ENCODE data around the gene EP300.
"Not testable (repeated sequence)": the region's sequence is repeated elsewhere in the genome, so short reads cannot be mapped to it uniquely, and the experiment has no call there.

Gene EP300

DNA sequence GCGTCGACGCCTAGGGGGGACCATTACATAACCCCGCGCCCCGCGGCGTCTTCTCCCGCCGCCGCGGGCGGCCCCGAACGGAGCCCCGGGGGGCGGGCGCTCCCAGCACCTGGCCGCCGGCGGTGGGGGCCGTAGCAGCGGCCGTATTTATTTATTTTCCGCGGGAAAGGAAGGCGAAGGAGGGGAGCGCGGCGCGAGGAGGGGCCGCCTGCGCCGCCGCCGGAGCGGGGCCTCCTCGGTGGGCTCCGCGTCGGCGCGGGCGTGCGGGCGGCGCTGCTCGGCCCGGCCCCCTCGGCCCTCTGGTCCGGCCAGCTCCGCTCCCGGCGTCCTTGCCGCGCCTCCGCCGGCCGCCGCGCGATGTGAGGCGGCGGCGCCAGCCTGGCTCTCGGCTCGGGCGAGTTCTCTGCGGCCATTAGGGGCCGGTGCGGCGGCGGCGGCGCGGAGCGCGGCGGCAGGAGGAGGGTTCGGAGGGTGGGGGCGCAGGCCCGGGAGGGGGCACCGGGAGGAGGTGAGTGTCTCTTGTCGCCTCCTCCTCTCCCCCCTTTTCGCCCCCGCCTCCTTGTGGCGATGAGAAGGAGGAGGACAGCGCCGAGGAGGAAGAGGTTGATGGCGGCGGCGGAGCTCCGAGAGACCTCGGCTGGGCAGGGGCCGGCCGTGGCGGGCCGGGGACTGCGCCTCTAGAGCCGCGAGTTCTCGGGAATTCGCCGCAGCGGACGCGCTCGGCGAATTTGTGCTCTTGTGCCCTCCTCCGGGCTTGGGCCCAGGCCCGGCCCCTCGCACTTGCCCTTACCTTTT lies at the start of gene EP300:
TSS of gene EP300 (plus strand) at position 570 of the 795 bp plus-strand sequence. CDS start 413 bp downstream, outside the sequence.
- Histone ChIP-seq H3K9me2 (replicated peaks; ENCODE audit: control insufficient read depth, low read length) (no peaks in the 10 kb centered on the region), H3K4me3 (ENCODE audit: low read length) (peak within 1 kb of the TSS; percentile 83), H3K27me3 (ENCODE audit: control insufficient read depth, low read length) (no peaks in the 10 kb centered on the region), H4K20me1 (ENCODE audit: control insufficient read depth, insufficient read depth, low read depth, low read length) (peaks cover 36% of the 10 kb centered on the region), H3K9me3 (ENCODE audit: control insufficient read depth, insufficient read depth, low read length) (no peaks in the 10 kb centered on the region), H3K4me1 (ENCODE audit: control insufficient read depth, low read length) (peaks cover 31% of the 10 kb centered on the region), H3K4me2 (ENCODE audit: low read length) (peak within 1 kb of the TSS; percentile 77), H3K27ac (ENCODE audit: low read depth, low read length) (peak within 1 kb of the TSS; percentile 94), H3K36me3 (ENCODE audit: control insufficient read depth, low read length) (peaks cover 47% of the 10 kb centered on the region), H3K79me2 (ENCODE audit: control insufficient read depth, low read length) (peaks cover 54% of the 10 kb centered on the region), H3F3A (ENCODE audit: control insufficient read depth, insufficient read depth) (no peaks in the 10 kb centered on the region)
- TF ChIP-seq EZH2phosphoT487 (IDR thresholded peaks at IDR 0.05; ENCODE audit: borderline replicate concordance, low read length) = no peak
- TF ChIP-seq, protein P1, sequence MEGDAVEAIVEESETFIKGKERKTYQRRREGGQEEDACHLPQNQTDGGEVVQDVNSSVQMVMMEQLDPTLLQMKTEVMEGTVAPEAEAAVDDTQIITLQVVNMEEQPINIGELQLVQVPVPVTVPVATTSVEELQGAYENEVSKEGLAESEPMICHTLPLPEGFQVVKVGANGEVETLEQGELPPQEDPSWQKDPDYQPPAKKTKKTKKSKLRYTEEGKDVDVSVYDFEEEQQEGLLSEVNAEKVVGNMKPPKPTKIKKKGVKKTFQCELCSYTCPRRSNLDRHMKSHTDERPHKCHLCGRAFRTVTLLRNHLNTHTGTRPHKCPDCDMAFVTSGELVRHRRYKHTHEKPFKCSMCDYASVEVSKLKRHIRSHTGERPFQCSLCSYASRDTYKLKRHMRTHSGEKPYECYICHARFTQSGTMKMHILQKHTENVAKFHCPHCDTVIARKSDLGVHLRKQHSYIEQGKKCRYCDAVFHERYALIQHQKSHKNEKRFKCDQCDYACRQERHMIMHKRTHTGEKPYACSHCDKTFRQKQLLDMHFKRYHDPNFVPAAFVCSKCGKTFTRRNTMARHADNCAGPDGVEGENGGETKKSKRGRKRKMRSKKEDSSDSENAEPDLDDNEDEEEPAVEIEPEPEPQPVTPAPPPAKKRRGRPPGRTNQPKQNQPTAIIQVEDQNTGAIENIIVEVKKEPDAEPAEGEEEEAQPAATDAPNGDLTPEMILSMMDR (IDR thresholded peaks at IDR 0.05; ENCODE audit: low read depth, low read length, poor library complexity, severe bottlenecking) = peak; percentile 17

DNA sequence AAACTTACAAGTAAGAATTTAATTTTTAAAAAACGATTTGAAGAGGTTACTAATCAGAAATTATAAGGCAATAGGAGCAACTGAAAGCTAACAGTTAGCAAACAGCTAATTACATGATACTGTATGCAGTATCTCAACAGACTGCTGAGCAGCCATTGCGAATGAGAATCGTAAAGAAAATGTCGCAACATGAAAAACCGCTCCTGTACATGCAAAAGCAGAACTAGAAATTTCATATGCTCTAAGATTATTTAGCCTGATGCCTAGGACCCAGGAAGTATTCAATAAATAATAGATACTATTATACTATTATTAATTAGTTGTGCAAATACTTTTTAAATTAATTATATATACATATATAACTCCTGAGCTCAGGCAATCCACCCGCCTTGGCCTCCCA lies 48.7 kb upstream of the EP300 start:
- no peaks in the 10 kb centered on the region for H4K20me1 ChIP-seq (ENCODE audit: control insufficient read depth, insufficient read depth, low read depth, low read length)
- H3F3A ChIP-seq (ENCODE audit: control insufficient read depth, insufficient read depth) = no peaks in the 10 kb centered on the region
- no peaks in the 10 kb centered on the region for H3K9me2 ChIP-seq (replicated peaks; ENCODE audit: control insufficient read depth, low read length)
- no peak for TF ChIP-seq EZH2phosphoT487 (IDR thresholded peaks at IDR 0.05; ENCODE audit: borderline replicate concordance, low read length)
- TF ChIP-seq, protein P1 (IDR thresholded peaks at IDR 0.05; ENCODE audit: low read depth, low read length, poor library complexity, severe bottlenecking) = no peak
- H3K9me3 ChIP-seq (ENCODE audit: control insufficient read depth, insufficient read depth, low read length) = no peaks in the 10 kb centered on the region
- H3K4me3 ChIP-seq (ENCODE audit: low read length) = no peak overlapping the region
- H3K27ac ChIP-seq (ENCODE audit: low read depth, low read length) = no peak overlapping the region
- no peaks in the 10 kb centered on the region for H3K36me3 ChIP-seq (ENCODE audit: control insufficient read depth, low read length)
- H3K79me2 ChIP-seq (ENCODE audit: control insufficient read depth, low read length) = no peaks in the 10 kb centered on the region
- H3K4me1 ChIP-seq (ENCODE audit: control insufficient read depth, low read length) = no peaks in the 10 kb centered on the region
- H3K4me2 ChIP-seq (ENCODE audit: low read length) = no peak overlapping the region
- 0 out of 2 replicates have a peak, but pooled peaks cover 5% of the 10 kb centered on the region for H3K27me3 ChIP-seq (ENCODE audit: control insufficient read depth, low read length)

DNA sequence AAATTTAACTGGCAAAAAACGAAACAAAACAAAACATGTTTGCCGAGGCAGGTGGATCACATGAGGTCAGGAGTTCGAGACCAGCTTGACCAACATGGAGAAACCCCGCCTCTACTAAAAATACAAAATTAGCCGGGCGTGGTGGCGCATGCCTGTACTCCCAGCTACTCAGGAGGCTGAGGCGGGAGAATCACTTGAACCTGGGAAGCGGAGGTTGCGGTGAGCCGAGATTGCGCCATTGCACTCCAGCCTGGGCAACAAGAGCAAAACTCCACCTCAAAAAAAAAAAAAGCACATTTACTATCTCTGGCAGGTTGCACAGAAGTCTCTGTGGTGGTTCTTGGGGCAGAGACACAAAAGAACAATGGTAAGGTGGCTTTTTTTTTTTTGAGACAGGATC lies 46.8 kb upstream of the EP300 start:
- H3K9me2 ChIP-seq (replicated peaks; ENCODE audit: control insufficient read depth, low read length); H4K20me1 ChIP-seq (ENCODE audit: control insufficient read depth, insufficient read depth, low read depth, low read length); H3K27me3 ChIP-seq (ENCODE audit: control insufficient read depth, low read length); H3K36me3 ChIP-seq (ENCODE audit: control insufficient read depth, low read length); H3K4me2 ChIP-seq (ENCODE audit: low read length); H3K27ac ChIP-seq (ENCODE audit: low read depth, low read length); H3K4me1 ChIP-seq (ENCODE audit: control insufficient read depth, low read length); H3K9me3 ChIP-seq (ENCODE audit: control insufficient read depth, insufficient read depth, low read length); H3K79me2 ChIP-seq (ENCODE audit: control insufficient read depth, low read length); H3F3A ChIP-seq (ENCODE audit: control insufficient read depth, insufficient read depth); H3K4me3 ChIP-seq (ENCODE audit: low read length): not testable (repeated sequence)

DNA sequence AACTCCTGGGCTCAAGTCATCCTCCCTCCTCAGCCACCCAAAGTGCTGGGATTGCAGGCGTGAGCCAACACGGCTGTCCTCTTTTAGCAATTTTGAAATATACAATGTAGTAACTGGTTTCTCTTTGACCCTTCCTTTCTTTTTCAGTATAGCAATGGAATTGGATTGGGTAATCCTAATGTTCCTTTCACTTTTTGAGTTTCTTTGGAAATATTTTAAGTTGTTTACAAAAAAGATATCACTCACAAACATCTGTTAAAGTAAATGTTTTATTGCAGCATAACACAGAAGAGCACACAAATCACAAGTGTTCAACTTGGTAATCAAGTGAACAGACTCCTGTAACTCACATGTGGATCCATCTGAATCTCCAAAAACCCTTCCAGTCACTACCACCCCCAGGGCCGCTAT lies 44.6 kb upstream of the EP300 start:
- Histone ChIP-seq H3K79me2 (ENCODE audit: control insufficient read depth, low read length) (no peaks in the 10 kb centered on the region), H3K27me3 (ENCODE audit: control insufficient read depth, low read length) (0 out of 2 replicates have a peak, but pooled peaks cover 3% of the 10 kb centered on the region), H4K20me1 (ENCODE audit: control insufficient read depth, insufficient read depth, low read depth, low read length) (no peaks in the 10 kb centered on the region), H3K4me3 (ENCODE audit: low read length) (no peak overlapping the region), H3K4me2 (ENCODE audit: low read length) (no peak overlapping the region), H3F3A (ENCODE audit: control insufficient read depth, insufficient read depth) (no peaks in the 10 kb centered on the region), H3K9me2 (replicated peaks; ENCODE audit: control insufficient read depth, low read length) (no peaks in the 10 kb centered on the region), H3K9me3 (ENCODE audit: control insufficient read depth, insufficient read depth, low read length) (no peaks in the 10 kb centered on the region), H3K27ac (ENCODE audit: low read depth, low read length) (no peak overlapping the region), H3K36me3 (ENCODE audit: control insufficient read depth, low read length) (no peaks in the 10 kb centered on the region), H3K4me1 (ENCODE audit: control insufficient read depth, low read length) (no peaks in the 10 kb centered on the region)
- no peak for TF ChIP-seq EZH2phosphoT487 (IDR thresholded peaks at IDR 0.05; ENCODE audit: borderline replicate concordance, low read length)
- TF ChIP-seq, protein P1 (IDR thresholded peaks at IDR 0.05; ENCODE audit: low read depth, low read length, poor library complexity, severe bottlenecking) = no peak

DNA sequence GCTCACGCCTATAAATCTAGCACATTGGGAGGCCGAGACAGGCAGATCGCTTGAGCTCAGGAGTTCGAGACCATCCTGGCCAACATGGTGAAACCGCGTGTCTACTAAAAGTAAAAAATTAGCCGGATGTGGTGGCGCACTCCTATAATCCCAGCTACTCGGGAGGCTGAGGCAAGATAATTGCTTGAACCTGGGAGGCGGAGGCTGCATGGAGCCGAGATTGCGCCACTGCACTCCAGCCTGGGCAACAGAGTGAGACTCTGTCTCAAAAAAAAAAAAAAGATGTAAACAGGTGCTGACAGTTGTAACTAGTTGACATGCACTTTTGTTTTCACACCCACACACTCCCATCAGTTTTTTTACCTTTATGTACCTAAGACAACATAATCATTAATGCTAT lies 44.0 kb upstream of the EP300 start:
- H3K9me2 ChIP-seq (replicated peaks; ENCODE audit: control insufficient read depth, low read length); H3K4me3 ChIP-seq (ENCODE audit: low read length); H3F3A ChIP-seq (ENCODE audit: control insufficient read depth, insufficient read depth); H3K4me2 ChIP-seq (ENCODE audit: low read length); H3K27ac ChIP-seq (ENCODE audit: low read depth, low read length); H4K20me1 ChIP-seq (ENCODE audit: control insufficient read depth, insufficient read depth, low read depth, low read length); H3K79me2 ChIP-seq (ENCODE audit: control insufficient read depth, low read length); H3K9me3 ChIP-seq (ENCODE audit: control insufficient read depth, insufficient read depth, low read length); H3K27me3 ChIP-seq (ENCODE audit: control insufficient read depth, low read length); H3K36me3 ChIP-seq (ENCODE audit: control insufficient read depth, low read length); H3K4me1 ChIP-seq (ENCODE audit: control insufficient read depth, low read length): not testable (repeated sequence)
